Esophagus muscularis mucosa (tissue), 4 donors: ENCODE results near the gene RTN4RL2. TPM values are rescaled to one million over a fixed set of nuclear protein-coding genes. Genes with fewer than 3 reads are reported as not detected.

Experiments
- DNase-seq: peaks from one replicate; pipeline ENCODE4 v3.0.0-alpha.2; 2017; ENCODE audit errors: extremely low spot score
- H3K27ac ChIP-seq, 4 donors: fragments of 200-600 bp; sonication (generic); replicated peaks in 1 of 4; 1 replicate in 3 of 4; 2 replicates in 1 of 4; pipeline ENCODE4 v1.5.1; 2016 to 2019; ENCODE audit warnings: mild to moderate bottlenecking in 1 of 4
- H3K27me3 ChIP-seq, 4 donors: fragments of 200-600 bp; sonication (generic); one replicate each; pipeline versions ENCODE4 v1.5.1 to v1.6.0; 2016 to 2019
- H3K36me3 ChIP-seq, 4 donors: fragments of 200-600 bp; sonication (generic); one replicate each; pipeline ENCODE4 v1.5.1; 2016 to 2019
- H3K4me1 ChIP-seq, 4 donors: fragments of 200-600 bp; sonication (generic); one replicate each; pipeline ENCODE4 v1.5.1; 2016 to 2019
- H3K4me3 ChIP-seq, 4 donors: fragments of 200-600 bp; sonication (generic); 1 replicate in 2 of 4; 2 replicates in 2 of 4; pipeline ENCODE4 v1.5.1; 2016 to 2019; ENCODE audit warnings: mild to moderate bottlenecking in 4 of 4, moderate library complexity in 1 of 4
- H3K9me3 ChIP-seq, 4 donors: fragments of 200-600 bp; sonication (generic); 1 replicate in 3 of 4; 2 replicates in 1 of 4; pipeline ENCODE4 v1.5.1; 2016 to 2019
- CTCF ChIP-seq, 3 experiments: fragments of 200-600 bp in 2 of 3; fragments of 450-650 bp in 1 of 3; sonication (generic) in 2 of 3; IDR thresholded peaks; one replicate each; pipeline ENCODE4 v1.5.1; 2017 to 2019; ENCODE audit warnings: antibody characterized with exemption in 3 of 3, mild to moderate bottlenecking in 2 of 3, moderate library complexity in 1 of 3
- EP300 ChIP-seq: sonication (generic); formaldehyde crosslinking; IDR thresholded peaks from one replicate; pipeline ENCODE4 v1.6.1; 2017; ENCODE audit warnings: antibody characterized with exemption
- POLR2A ChIP-seq: fragments of 450-650 bp; IDR thresholded peaks from one replicate; pipeline ENCODE4 v1.6.1; 2017; ENCODE audit warnings: antibody characterized with exemption, moderate library complexity, mild to moderate bottlenecking, low read depth
- POLR2AphosphoS5 ChIP-seq, 2 donors: sonication (generic); formaldehyde crosslinking; IDR thresholded peaks; one replicate each; pipeline ENCODE4 v1.6.1; 2017; ENCODE audit warnings: antibody characterized with exemption in 2 of 2
- WGBS: methylation state at CpG from one replicate; pipeline ENCODE4 v1.1.5; 2018; 5-methylcytosine and 5-hydroxymethylcytosine counted together
- intact Hi-C: fragments of 100-400 bp; cut with DNase I; formaldehyde crosslinking; loops from one replicate; pipeline ENCODE4 v1.15.1; 2023
- total RNA-seq, 4 donors: library from RNA; depleted of rRNA; stranded (reverse); fragments of >200 nt; gene quantifications; one replicate each; pipeline versions ENCODE4 v1.1.0 to v1.2.1, GENCODE V29; 2016

RTN4RL2 gene
- total RNA-seq, 4 donors from 2014 or later: 0.33 to 1.1 (median 0.91) TPM; not detected in 1

- Histone ChIP-seq H3K27me3 (no peaks in the 10 kb centered on the region), H3K9me3 (no peaks in the 10 kb centered on the region), H3K4me1 (peaks cover 53 to 79% (median 63%) of the 10 kb centered on the region in 4 donors), H3K4me3 (no peak overlapping the region), H3K27ac (peak overlapping the region in 1 of 4 donors; percentile 99), H3K36me3 (no peaks in the 10 kb centered on the region)
- DNase-seq: no peak
- WGBS: 78% methylated on average over 4 of the region's 4 CpGs
- intact Hi-C loops: loop anchor here (5.0 kb wide), 1 partner anchor 103 kb away; no protein-coding TSS in a partner anchor
- TF ChIP-seq CTCF (IDR thresholded peaks at IDR 0.05) (no peak), EP300 (no peak), POLR2AphosphoS5 (IDR thresholded peaks at IDR 0.05) (no peak), POLR2A (no peak)
Observed at GRCh38 chr11:57429946-57430345, 30.4 kb upstream of the RTN4RL2 start.

GRCh38 chr11:57430952-57431351, 29.4 kb upstream of the RTN4RL2 start:
- Histone ChIP-seq H3K4me1 (peaks cover 46 to 74% (median 62%) of the 10 kb centered on the region in 4 donors), H3K27ac (peak overlapping the region in 1 of 4 donors; percentile 5), H3K36me3 (no peaks in the 10 kb centered on the region), H3K9me3 (no peaks in the 10 kb centered on the region), H3K4me3 (no peak overlapping the region), H3K27me3 (no peaks in the 10 kb centered on the region)
- TF ChIP-seq POLR2A: no peak
- TF ChIP-seq POLR2AphosphoS5 (IDR thresholded peaks at IDR 0.05): no peak
- TF ChIP-seq CTCF (IDR thresholded peaks at IDR 0.05): no peak
- TF ChIP-seq EP300: no peak
- no peak for DNase-seq
- WGBS: 80% methylated on average over 1 of the region's 1 CpG
- intact Hi-C loops: loop anchor here (5.0 kb wide), 1 partner anchor 104 kb away; no protein-coding TSS in a partner anchor

GRCh38 chr11:57432149-57432561, 28.2 kb upstream of the RTN4RL2 start:
- intact Hi-C loops: loop anchor here (5.0 kb wide), 1 partner anchor 105 kb away; no protein-coding TSS in a partner anchor
- TF ChIP-seq EP300 (no peak), POLR2AphosphoS5 (IDR thresholded peaks at IDR 0.05) (no peak), CTCF (IDR thresholded peaks at IDR 0.05) (no peak), POLR2A (no peak)
- Histone ChIP-seq H3K27me3 (no peaks in the 10 kb centered on the region), H3K36me3 (no peaks in the 10 kb centered on the region), H3K27ac (peak overlapping the region in 2 of 4 donors; percentile 4 to 12), H3K9me3 (no peaks in the 10 kb centered on the region), H3K4me1 (peaks cover 34 to 62% (median 50%) of the 10 kb centered on the region in 4 donors), H3K4me3 (no peak overlapping the region)
- no peak for DNase-seq
- 67% methylated on average over 5 of the region's 5 CpGs for whole genome bisulfite sequencing

- peak overlapping the region in 2 of 4 donors; percentile 4 to 12 for H3K27ac ChIP-seq
- H3K9me3 ChIP-seq: no peaks in the 10 kb centered on the region
- H3K27me3 ChIP-seq: no peaks in the 10 kb centered on the region
- intact Hi-C loops: loop anchor here (5.0 kb wide), 1 partner anchor 105 kb away; no protein-coding TSS in a partner anchor
- no peak overlapping the region for H3K4me3 ChIP-seq
- no peak for DNase-seq
- no peak for TF ChIP-seq EP300
- TF ChIP-seq POLR2AphosphoS5 (IDR thresholded peaks at IDR 0.05): no peak
- no peak for TF ChIP-seq POLR2A
- no peak for TF ChIP-seq CTCF (IDR thresholded peaks at IDR 0.05)
- no peaks in the 10 kb centered on the region for H3K36me3 ChIP-seq
- WGBS: 75% methylated on average over 3 of the region's 7 CpGs
- peaks cover 28 to 56% (median 44%) of the 10 kb centered on the region in 4 donors for H3K4me1 ChIP-seq
Observed at GRCh38 chr11:57432714-57433163, 27.6 kb upstream of the RTN4RL2 start.
